Mucosa of stomach (tissue), 1 donor: Measurements from ENCODE around the gene TMEM63A.

Experiments used
- H3K27me3 ChIP-seq: one replicate; pipeline ENCODE4 v1.7.0; 2013; ENCODE audit warnings: mild to moderate bottlenecking, low read length; ENCODE audit not compliant: control insufficient read depth, insufficient read depth
- H3K36me3 ChIP-seq: one replicate; pipeline ENCODE4 v1.7.0; 2013; ENCODE audit warnings: low read length; ENCODE audit not compliant: control insufficient read depth, insufficient read depth
- H3K4me1 ChIP-seq: one replicate; pipeline ENCODE4 v1.7.0; 2013; ENCODE audit warnings: mild to moderate bottlenecking, low read length; ENCODE audit not compliant: control insufficient read depth, insufficient read depth
- H3K4me3 ChIP-seq: one replicate; pipeline ENCODE4 v1.7.0; 2013; ENCODE audit warnings: low read length
- H3K9ac ChIP-seq: one replicate; pipeline ENCODE4 v1.7.0; 2013; ENCODE audit warnings: mild to moderate bottlenecking, low read length, moderate library complexity
- H3K9me3 ChIP-seq: one replicate; pipeline ENCODE4 v1.7.0; 2013; ENCODE audit warnings: mild to moderate bottlenecking, low read length, moderate library complexity; ENCODE audit not compliant: control insufficient read depth
- donor health status: Pancreatic carcinoma.

The TMEM63A gene

GRCh38 chr1:225918280-225918679 is 36.1 kb upstream of the TMEM63A start:
- H3K27me3 ChIP-seq = no peaks in the 10 kb centered on the region
- peaks cover 3% of the 10 kb centered on the region for H3K36me3 ChIP-seq
- H3K9ac ChIP-seq = no peak overlapping the region
- no peaks in the 10 kb centered on the region for H3K9me3 ChIP-seq
- no peak overlapping the region for H3K4me3 ChIP-seq
- peaks cover 24% of the 10 kb centered on the region for H3K4me1 ChIP-seq

DNA sequence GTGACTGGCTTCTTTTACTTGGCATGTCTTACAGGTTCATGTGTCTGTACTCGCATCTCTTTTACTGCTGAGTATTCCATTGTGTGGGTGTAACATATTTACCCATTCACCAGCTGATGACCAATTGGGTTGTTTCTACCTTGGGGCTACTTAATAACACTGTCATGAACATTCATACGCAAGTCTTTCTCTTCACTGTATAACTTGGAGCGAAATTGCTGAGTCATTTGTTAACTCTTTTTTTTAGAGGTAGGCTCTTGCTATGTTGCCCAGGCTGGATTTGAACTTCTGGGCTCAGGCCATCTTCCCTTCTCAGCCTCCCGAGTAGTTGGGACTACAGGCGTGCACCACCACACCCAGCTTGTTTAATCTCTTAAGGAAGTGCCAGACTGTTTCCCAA is 35.4 kb upstream of the TMEM63A start:
- H3K27me3 ChIP-seq = no peaks in the 10 kb centered on the region
- no peak overlapping the region for H3K4me3 ChIP-seq
- peaks cover 16% of the 10 kb centered on the region for H3K4me1 ChIP-seq
- H3K9ac ChIP-seq = no peak overlapping the region
- peaks cover 3% of the 10 kb centered on the region for H3K36me3 ChIP-seq
- no peaks in the 10 kb centered on the region for H3K9me3 ChIP-seq

- Histone ChIP-seq H3K4me3 (no peak overlapping the region), H3K27me3 (no peaks in the 10 kb centered on the region), H3K36me3 (peaks cover 3% of the 10 kb centered on the region), H3K4me1 (peaks cover 12% of the 10 kb centered on the region), H3K9me3 (no peaks in the 10 kb centered on the region), H3K9ac (no peak overlapping the region)
Measured at GRCh38 chr1:225917101-225917500, 34.9 kb upstream of the TMEM63A start.

DNA sequence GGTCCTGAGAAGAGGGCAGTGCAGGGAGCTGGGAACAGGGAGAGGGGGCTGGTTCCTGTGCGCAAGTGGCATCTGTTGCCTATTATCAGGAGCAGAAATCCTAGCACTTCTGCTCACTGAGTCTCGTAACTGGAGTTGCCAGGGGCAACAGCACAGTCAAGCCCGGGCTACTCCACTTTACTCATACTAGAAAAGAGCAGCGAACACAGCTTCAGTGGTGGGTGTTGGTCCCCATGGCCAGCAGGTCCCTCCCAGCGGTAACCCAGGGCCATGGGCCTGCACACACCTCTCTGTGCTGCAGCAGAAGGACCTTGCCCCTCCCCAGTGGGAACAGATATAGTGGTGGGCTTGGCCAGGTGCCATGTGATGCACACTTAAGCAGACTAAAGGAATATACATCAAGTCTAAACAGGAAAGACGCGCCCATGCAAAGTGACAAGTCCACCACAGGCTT is 33.4 kb upstream of the TMEM63A start:
- Histone ChIP-seq H3K36me3 (peaks cover 3% of the 10 kb centered on the region), H3K9ac (no peak overlapping the region), H3K27me3 (no peaks in the 10 kb centered on the region), H3K4me1 (peaks cover 18% of the 10 kb centered on the region), H3K4me3 (no peak overlapping the region), H3K9me3 (no peaks in the 10 kb centered on the region)

GRCh38 chr1:225914947-225915346 is 32.8 kb upstream of the TMEM63A start:
- Histone ChIP-seq H3K27me3 (no peaks in the 10 kb centered on the region), H3K36me3 (peaks cover 3% of the 10 kb centered on the region), H3K9me3 (no peaks in the 10 kb centered on the region)

DNA sequence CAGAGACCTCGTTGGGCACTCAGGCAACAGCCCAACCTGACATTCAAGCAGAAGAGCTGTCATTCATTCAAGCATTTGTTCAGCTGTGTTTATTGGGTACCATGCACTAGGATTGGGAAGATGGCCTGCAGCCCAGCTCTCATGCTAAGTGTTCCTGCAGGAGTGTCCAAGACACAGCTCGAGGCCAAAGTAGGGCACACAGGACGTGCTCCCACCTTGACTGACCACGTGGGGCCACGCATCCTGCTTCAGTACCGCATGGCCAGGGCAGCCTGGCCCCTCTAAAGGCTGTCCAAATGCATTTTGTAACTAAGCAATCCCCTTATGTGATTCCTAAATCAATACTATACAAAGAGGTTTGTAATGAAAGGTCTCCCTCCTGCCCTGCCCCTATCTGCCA is 32.2 kb upstream of the TMEM63A start:
- Histone ChIP-seq H3K36me3 (peaks cover 3% of the 10 kb centered on the region), H3K4me3 (no peak overlapping the region), H3K9me3 (no peaks in the 10 kb centered on the region), H3K4me1 (peaks cover 22% of the 10 kb centered on the region), H3K9ac (no peak overlapping the region), H3K27me3 (no peaks in the 10 kb centered on the region)

More at GRCh38 chr1:225914947-225915346, 32.8 kb upstream of the TMEM63A start:
- no peak overlapping the region for H3K9ac ChIP-seq
- peaks cover 22% of the 10 kb centered on the region for H3K4me1 ChIP-seq
- no peak overlapping the region for H3K4me3 ChIP-seq

GRCh38 chr1:225911191-225912130 is 29.3 kb upstream of the TMEM63A start:
- no peaks in the 10 kb centered on the region for H3K27me3 ChIP-seq
- no peak overlapping the region for H3K4me3 ChIP-seq
- H3K4me1 ChIP-seq = peaks cover 33% of the 10 kb centered on the region
- no peak overlapping the region for H3K9ac ChIP-seq
- H3K36me3 ChIP-seq = no peaks in the 10 kb centered on the region
- no peaks in the 10 kb centered on the region for H3K9me3 ChIP-seq

DNA sequence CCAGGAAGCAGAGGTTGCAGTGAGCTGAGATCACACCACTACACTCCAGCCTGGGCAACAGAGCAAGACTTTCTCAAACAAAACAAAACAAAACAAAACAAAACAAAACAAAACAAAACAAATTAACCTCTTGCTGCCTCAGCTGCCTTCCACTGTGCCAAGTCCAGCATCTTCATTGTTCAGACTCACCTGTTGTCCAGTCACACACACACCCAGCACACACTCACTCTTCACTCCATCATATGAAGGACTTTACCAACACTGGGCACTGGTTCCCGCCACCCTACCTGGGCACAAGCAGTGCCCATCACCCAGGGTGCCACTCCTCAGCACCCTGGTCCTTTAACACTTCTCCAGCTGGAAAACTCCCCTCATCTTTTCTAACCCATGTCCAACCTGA is 27.3 kb upstream of the TMEM63A start:
- H3K27me3 ChIP-seq = no peaks in the 10 kb centered on the region
- no peaks in the 10 kb centered on the region for H3K36me3 ChIP-seq

GRCh38 chr1:225908773-225909172 is 26.6 kb upstream of the TMEM63A start:
- no peaks in the 10 kb centered on the region for H3K27me3 ChIP-seq
- H3K4me3 ChIP-seq = no peak overlapping the region

More for the DNA sequence above, 27.3 kb upstream of the TMEM63A start:
- Histone ChIP-seq H3K9me3 (no peaks in the 10 kb centered on the region), H3K4me1 (peaks cover 33% of the 10 kb centered on the region), H3K9ac (no peak overlapping the region), H3K4me3 (no peak overlapping the region)

DNA sequence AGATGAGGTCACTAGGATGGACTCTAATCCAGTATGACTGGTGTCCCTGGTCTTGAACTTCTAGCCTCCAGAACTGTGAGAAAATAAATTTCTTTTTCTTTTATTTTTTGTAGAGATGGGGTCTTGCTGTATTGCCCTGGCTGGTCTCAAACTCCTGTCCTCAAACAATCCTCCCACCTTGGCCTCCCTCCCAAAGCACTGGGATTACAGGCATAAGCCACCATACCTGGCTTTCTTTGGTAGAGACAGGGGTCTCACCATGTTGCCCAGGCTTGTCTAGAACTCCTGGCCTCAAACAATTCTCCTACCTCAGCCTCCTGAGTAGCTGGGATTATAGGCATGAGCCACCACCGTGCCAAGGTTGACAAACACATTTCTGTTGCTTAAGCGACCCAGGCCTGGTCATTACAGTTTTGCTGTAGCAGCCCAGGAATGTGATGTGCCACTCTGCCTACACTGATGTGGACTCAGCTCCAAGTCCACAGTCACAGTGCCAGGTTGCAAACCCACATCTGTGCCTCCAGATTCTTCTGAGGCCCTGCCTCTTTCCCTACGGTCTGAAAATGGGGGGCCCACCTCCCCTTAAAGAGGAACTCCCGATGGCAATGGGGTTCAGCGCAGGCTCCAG is 25.9 kb upstream of the TMEM63A start:
- no peak overlapping the region for H3K9ac ChIP-seq
- peaks cover 33% of the 10 kb centered on the region for H3K4me1 ChIP-seq
- H3K4me3 ChIP-seq = no peak overlapping the region
- H3K27me3 ChIP-seq = no peaks in the 10 kb centered on the region
- H3K9me3 ChIP-seq = no peaks in the 10 kb centered on the region
- no peaks in the 10 kb centered on the region for H3K36me3 ChIP-seq

More at GRCh38 chr1:225908773-225909172, 26.6 kb upstream of the TMEM63A start:
- Histone ChIP-seq H3K4me1 (peaks cover 33% of the 10 kb centered on the region), H3K9me3 (no peaks in the 10 kb centered on the region), H3K36me3 (no peaks in the 10 kb centered on the region), H3K9ac (no peak overlapping the region)

GRCh38 chr1:225907341-225907740 is 25.2 kb upstream of the TMEM63A start:
- Histone ChIP-seq H3K27me3 (no peaks in the 10 kb centered on the region), H3K4me1 (peaks cover 33% of the 10 kb centered on the region), H3K4me3 (no peak overlapping the region), H3K36me3 (no peaks in the 10 kb centered on the region), H3K9ac (no peak overlapping the region), H3K9me3 (no peaks in the 10 kb centered on the region)

DNA sequence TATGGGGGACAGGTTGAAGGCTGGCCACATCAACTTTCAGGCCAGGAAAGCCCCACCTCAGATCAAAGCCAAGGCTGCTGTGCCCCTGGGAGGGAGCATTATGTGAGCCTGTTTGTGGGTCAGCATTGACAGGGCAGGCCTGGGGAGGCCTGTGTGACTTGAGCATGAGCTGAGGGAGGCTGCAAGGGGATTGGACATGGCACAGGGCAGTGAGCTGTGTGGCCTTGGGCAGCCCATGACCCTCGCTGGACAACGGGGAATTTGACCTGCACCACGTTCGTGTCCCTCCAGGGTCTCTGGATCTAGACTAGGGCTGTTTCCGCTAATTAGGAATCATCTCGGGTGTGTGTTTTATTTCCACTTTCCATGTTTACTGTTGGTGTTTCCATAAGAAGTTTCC is 24.3 kb upstream of the TMEM63A start:
- Histone ChIP-seq H3K4me3 (no peak overlapping the region), H3K27me3 (no peaks in the 10 kb centered on the region)

More for the DNA sequence above, 24.3 kb upstream of the TMEM63A start:
- Histone ChIP-seq H3K9me3 (no peaks in the 10 kb centered on the region), H3K36me3 (no peaks in the 10 kb centered on the region), H3K4me1 (peaks cover 32% of the 10 kb centered on the region), H3K9ac (no peak overlapping the region)
